Activated naive CD8-positive, alpha-beta T cell (primary cell): ENCODE data around the gene CMTM7.
"Not testable (repeated sequence)": the region's sequence is repeated elsewhere in the genome, so short reads cannot be mapped to it uniquely, and the experiment has no call there.

Experiments
- H3K27ac Mint-ChIP-seq: one replicate; pipeline ENCODE4 v1.8.0; 2021; ENCODE audit warnings: mixed read lengths
- H3K27me3 Mint-ChIP-seq: one replicate; pipeline ENCODE4 v1.8.0; 2021; ENCODE audit warnings: mixed read lengths
- H3K36me3 Mint-ChIP-seq: one replicate; pipeline ENCODE4 v1.8.0; 2021; ENCODE audit warnings: mixed read lengths
- H3K4me1 Mint-ChIP-seq: one replicate; pipeline ENCODE4 v1.8.0; 2021; ENCODE audit warnings: low read depth, mixed read lengths
- H3K4me3 Mint-ChIP-seq: one replicate; pipeline ENCODE4 v1.8.0; 2021; ENCODE audit warnings: mild to moderate bottlenecking, mixed read lengths
- H3K9me3 Mint-ChIP-seq: one replicate; pipeline ENCODE4 v1.8.0; 2021; ENCODE audit warnings: low read depth, mixed read lengths

Gene CMTM7

GRCh38 chr3:32373844-32374243, 17.8 kb upstream of the CMTM7 start:
- peak overlapping the region; percentile 16 for H3K27ac Mint-ChIP-seq
- H3K36me3 Mint-ChIP-seq = peaks cover 2% of the 10 kb centered on the region
- H3K9me3 Mint-ChIP-seq = no peaks in the 10 kb centered on the region
- H3K4me1 Mint-ChIP-seq = peaks cover 37% of the 10 kb centered on the region
- H3K4me3 Mint-ChIP-seq = no peak overlapping the region
- H3K27me3 Mint-ChIP-seq = no peaks in the 10 kb centered on the region

- Mint-ChIP-seq H3K36me3 (peaks cover 2% of the 10 kb centered on the region), H3K27ac (peak overlapping the region; percentile 50), H3K4me3 (no peak overlapping the region), H3K9me3 (no peaks in the 10 kb centered on the region), H3K27me3 (no peaks in the 10 kb centered on the region), H3K4me1 (peaks cover 33% of the 10 kb centered on the region)
Observed at GRCh38 chr3:32374788-32375595, 16.7 kb upstream of the CMTM7 start.

GRCh38 chr3:32375596-32375930, 16.1 kb upstream of the CMTM7 start:
- no peak overlapping the region for H3K4me3 Mint-ChIP-seq
- no peaks in the 10 kb centered on the region for H3K9me3 Mint-ChIP-seq
- peaks cover 29% of the 10 kb centered on the region for H3K4me1 Mint-ChIP-seq
- peak overlapping the region; percentile 50 for H3K27ac Mint-ChIP-seq
- no peaks in the 10 kb centered on the region for H3K36me3 Mint-ChIP-seq
- H3K27me3 Mint-ChIP-seq = no peaks in the 10 kb centered on the region

GRCh38 chr3:32376115-32376514, 15.5 kb upstream of the CMTM7 start:
- H3K36me3 Mint-ChIP-seq = no peaks in the 10 kb centered on the region
- no peak overlapping the region for H3K27ac Mint-ChIP-seq
- no peaks in the 10 kb centered on the region for H3K27me3 Mint-ChIP-seq
- H3K9me3 Mint-ChIP-seq = no peaks in the 10 kb centered on the region
- peaks cover 26% of the 10 kb centered on the region for H3K4me1 Mint-ChIP-seq
- H3K4me3 Mint-ChIP-seq = no peak overlapping the region

GRCh38 chr3:32379831-32380500, 11.7 kb upstream of the CMTM7 start:
- no peak overlapping the region for H3K27ac Mint-ChIP-seq
- H3K27me3 Mint-ChIP-seq = no peaks in the 10 kb centered on the region
- H3K4me3 Mint-ChIP-seq = no peak overlapping the region
- no peaks in the 10 kb centered on the region for H3K36me3 Mint-ChIP-seq
- no peaks in the 10 kb centered on the region for H3K9me3 Mint-ChIP-seq
- peaks cover 5% of the 10 kb centered on the region for H3K4me1 Mint-ChIP-seq

GRCh38 chr3:32381922-32382321, 9.7 kb upstream of the CMTM7 start:
- H3K4me1 Mint-ChIP-seq = no peaks in the 10 kb centered on the region
- H3K27me3 Mint-ChIP-seq = no peaks in the 10 kb centered on the region
- no peak overlapping the region for H3K4me3 Mint-ChIP-seq
- no peaks in the 10 kb centered on the region for H3K9me3 Mint-ChIP-seq
- H3K27ac Mint-ChIP-seq = no peak overlapping the region
- no peaks in the 10 kb centered on the region for H3K36me3 Mint-ChIP-seq

- Mint-ChIP-seq H3K9me3 (no peaks in the 10 kb centered on the region), H3K36me3 (no peaks in the 10 kb centered on the region), H3K27me3 (no peaks in the 10 kb centered on the region), H3K4me3 (no peak overlapping the region), H3K4me1 (no peaks in the 10 kb centered on the region), H3K27ac (no peak overlapping the region)
Observed at GRCh38 chr3:32383136-32383711, 8.4 kb upstream of the CMTM7 start.

- no peaks in the 10 kb centered on the region for H3K36me3 Mint-ChIP-seq
- no peak overlapping the region for H3K4me3 Mint-ChIP-seq
- H3K27ac Mint-ChIP-seq = no peak overlapping the region
- H3K9me3 Mint-ChIP-seq = no peaks in the 10 kb centered on the region
- no peaks in the 10 kb centered on the region for H3K27me3 Mint-ChIP-seq
- H3K4me1 Mint-ChIP-seq = peaks cover 9% of the 10 kb centered on the region
Observed at GRCh38 chr3:32384938-32385337, 6.7 kb upstream of the CMTM7 start.

GRCh38 chr3:32387512-32387911, 4.1 kb upstream of the CMTM7 start:
- H3K27me3 Mint-ChIP-seq = no peaks in the 10 kb centered on the region
- no peak overlapping the region for H3K27ac Mint-ChIP-seq
- H3K9me3 Mint-ChIP-seq = no peaks in the 10 kb centered on the region
- no peaks in the 10 kb centered on the region for H3K36me3 Mint-ChIP-seq
- H3K4me1 Mint-ChIP-seq = peaks cover 22% of the 10 kb centered on the region
- no peak overlapping the region for H3K4me3 Mint-ChIP-seq

- H3K36me3 Mint-ChIP-seq, H3K27me3 Mint-ChIP-seq, H3K9me3 Mint-ChIP-seq: not testable (repeated sequence)
- Mint-ChIP-seq H3K4me1 (peaks cover 43% of the 10 kb centered on the region), H3K27ac (peak overlapping the region; percentile 58), H3K4me3 (peak overlapping the region; percentile 44)
Observed at GRCh38 chr3:32389577-32389976, 2.1 kb upstream of the CMTM7 start.

GRCh38 chr3:32392536-32393302, 1.1 kb downstream of the CMTM7 start:
- H3K9me3 Mint-ChIP-seq = no peaks in the 10 kb centered on the region
- H3K4me1 Mint-ChIP-seq = peaks cover 64% of the 10 kb centered on the region
- H3K27ac Mint-ChIP-seq = peak overlapping the region; percentile 95
- peak overlapping the region; percentile 93 for H3K4me3 Mint-ChIP-seq
- no peaks in the 10 kb centered on the region for H3K27me3 Mint-ChIP-seq
- no peaks in the 10 kb centered on the region for H3K36me3 Mint-ChIP-seq

GRCh38 chr3:32395496-32395895, 3.8 kb downstream of the CMTM7 start:
- Mint-ChIP-seq H3K27me3 (no peaks in the 10 kb centered on the region), H3K4me1 (peaks cover 75% of the 10 kb centered on the region), H3K27ac (peak overlapping the region; percentile 79), H3K9me3 (no peaks in the 10 kb centered on the region), H3K36me3 (no peaks in the 10 kb centered on the region), H3K4me3 (no peak overlapping the region)

- Mint-ChIP-seq H3K4me3 (no peak overlapping the region), H3K27ac (peak overlapping the region; percentile 74), H3K36me3 (no peaks in the 10 kb centered on the region), H3K9me3 (no peaks in the 10 kb centered on the region), H3K27me3 (no peaks in the 10 kb centered on the region), H3K4me1 (peaks cover 76% of the 10 kb centered on the region)
Observed at GRCh38 chr3:32397941-32398340, 6.3 kb downstream of the CMTM7 start.

GRCh38 chr3:32398531-32398930, 6.9 kb downstream of the CMTM7 start:
- Mint-ChIP-seq H3K4me3 (no peak overlapping the region), H3K4me1 (peaks cover 76% of the 10 kb centered on the region), H3K9me3 (no peaks in the 10 kb centered on the region), H3K27ac (peak overlapping the region; percentile 74), H3K27me3 (no peaks in the 10 kb centered on the region), H3K36me3 (no peaks in the 10 kb centered on the region)
